ENCODE measurements around the gene SRSF3. TPM values are rescaled to one million over a fixed set of nuclear protein-coding genes. Genes with fewer than 3 reads are reported as not detected.

Gene SRSF3
- total RNA-seq, 2 donors from 2014 or later: 252 to 372 TPM

DNA sequence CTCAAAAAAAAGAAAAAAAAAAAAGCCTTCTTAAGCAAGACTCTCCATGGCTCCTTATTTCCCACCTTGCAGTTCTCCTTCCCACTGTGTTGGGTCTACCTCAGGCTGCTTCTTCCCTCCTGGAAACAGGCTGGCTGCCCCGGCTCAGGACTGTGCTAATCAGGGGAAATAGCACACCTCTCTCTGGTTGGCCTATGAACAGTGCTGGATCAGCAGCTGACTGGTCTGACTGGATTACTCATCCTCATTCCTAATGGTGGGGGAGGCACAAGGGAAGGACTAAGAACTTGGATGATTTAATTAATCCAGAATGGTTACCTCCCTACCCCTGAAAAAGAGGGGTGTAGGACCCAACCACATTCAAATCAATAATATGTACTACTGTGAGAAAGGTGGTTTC lies 3.9 kb upstream of the SRSF3 start:
- H3K36me3 ChIP-seq: no peaks in the 10 kb centered on the region
- intact Hi-C loops (cut with DNase I): loop anchor here (5.0 kb wide), 3 partner anchors 43 to 168 kb away; partner anchors contain the start of genes KCTD20, PXT1 and STK38
- H3K27me3 ChIP-seq: no peaks in the 10 kb centered on the region
- H3K27ac ChIP-seq: no peak overlapping the region
- no peak overlapping the region for H3K9ac ChIP-seq (ENCODE audit: low read depth in 2 of 2, low read length in 2 of 2)
- H3K4me3 ChIP-seq: no peak overlapping the region
- no peaks in the 10 kb centered on the region for H3K4me1 ChIP-seq
- TF ChIP-seq, protein P1, sequence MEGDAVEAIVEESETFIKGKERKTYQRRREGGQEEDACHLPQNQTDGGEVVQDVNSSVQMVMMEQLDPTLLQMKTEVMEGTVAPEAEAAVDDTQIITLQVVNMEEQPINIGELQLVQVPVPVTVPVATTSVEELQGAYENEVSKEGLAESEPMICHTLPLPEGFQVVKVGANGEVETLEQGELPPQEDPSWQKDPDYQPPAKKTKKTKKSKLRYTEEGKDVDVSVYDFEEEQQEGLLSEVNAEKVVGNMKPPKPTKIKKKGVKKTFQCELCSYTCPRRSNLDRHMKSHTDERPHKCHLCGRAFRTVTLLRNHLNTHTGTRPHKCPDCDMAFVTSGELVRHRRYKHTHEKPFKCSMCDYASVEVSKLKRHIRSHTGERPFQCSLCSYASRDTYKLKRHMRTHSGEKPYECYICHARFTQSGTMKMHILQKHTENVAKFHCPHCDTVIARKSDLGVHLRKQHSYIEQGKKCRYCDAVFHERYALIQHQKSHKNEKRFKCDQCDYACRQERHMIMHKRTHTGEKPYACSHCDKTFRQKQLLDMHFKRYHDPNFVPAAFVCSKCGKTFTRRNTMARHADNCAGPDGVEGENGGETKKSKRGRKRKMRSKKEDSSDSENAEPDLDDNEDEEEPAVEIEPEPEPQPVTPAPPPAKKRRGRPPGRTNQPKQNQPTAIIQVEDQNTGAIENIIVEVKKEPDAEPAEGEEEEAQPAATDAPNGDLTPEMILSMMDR (IDR thresholded peaks at IDR 0.05): no peak
- DNase-seq: no peak
- H3K9me3 ChIP-seq: no peaks in the 10 kb centered on the region

DNA sequence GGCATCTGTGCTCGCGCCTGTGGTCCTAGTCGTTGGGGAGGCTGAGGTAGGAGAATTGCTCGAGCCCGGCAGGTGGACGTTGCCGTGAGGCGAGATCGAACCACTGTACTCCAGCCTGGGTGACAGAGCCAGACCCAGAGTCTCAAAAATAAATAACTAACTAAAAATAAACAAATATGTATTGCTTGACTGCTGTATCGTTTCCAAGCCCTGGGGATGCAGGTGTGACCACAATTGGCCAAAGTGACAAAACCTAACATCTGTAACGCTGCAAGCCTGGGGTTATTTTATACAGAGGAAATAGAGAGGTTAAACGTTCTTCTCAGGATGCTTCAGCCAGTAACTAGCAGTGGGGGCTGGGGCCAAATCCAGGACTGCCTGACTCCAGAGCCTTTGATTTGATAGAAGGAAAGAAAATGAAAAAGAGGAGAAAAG lies 1.9 kb upstream of the SRSF3 start:
- Histone ChIP-seq H3K36me3 (no peaks in the 10 kb centered on the region), H3K9me3 (no peaks in the 10 kb centered on the region), H3K4me3 (no peak overlapping the region), H3K9ac (ENCODE audit: low read depth in 2 of 2, low read length in 2 of 2) (no peak overlapping the region), H3K27ac (no peak overlapping the region), H3K27me3 (no peaks in the 10 kb centered on the region), H3K4me1 (no peaks in the 10 kb centered on the region)
- TF ChIP-seq, protein P1 (IDR thresholded peaks at IDR 0.05): no peak
- intact Hi-C loops (cut with DNase I): loop anchor here (5.0 kb wide), 3 partner anchors 45 to 170 kb away; partner anchors contain the start of genes KCTD20, PXT1 and STK38
- no peak for DNase-seq

DNA sequence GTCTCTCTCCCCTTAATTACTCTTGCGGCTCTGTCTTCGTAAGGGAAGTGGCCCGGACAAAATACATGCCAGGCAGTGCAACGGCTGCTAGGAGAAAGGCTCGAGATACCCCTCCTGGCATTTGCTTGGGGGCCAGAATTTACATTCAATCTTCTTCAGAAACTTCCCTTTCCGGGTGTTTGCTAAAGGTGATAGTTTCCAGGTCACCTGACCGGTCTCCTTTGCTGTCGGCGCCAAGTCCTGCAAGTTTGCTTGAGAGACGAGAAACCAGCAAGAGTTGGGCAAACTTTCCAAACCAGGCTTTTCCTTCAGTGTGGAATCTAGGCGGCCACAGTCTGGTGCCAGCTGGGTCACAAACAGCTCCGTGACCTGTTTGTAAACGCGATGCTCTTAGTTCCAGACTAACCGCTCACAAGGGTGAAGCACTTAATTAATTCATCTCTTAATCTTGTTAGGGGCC lies 563 bp upstream of the SRSF3 start:
- DNase-seq: peak; percentile 75
- Histone ChIP-seq H3K4me3 (peak overlapping the region; percentile 49), H3K36me3 (no peaks in the 10 kb centered on the region), H3K27me3 (no peaks in the 10 kb centered on the region), H3K4me1 (peaks cover 3% of the 10 kb centered on the region), H3K27ac (peak overlapping the region; percentile 97), H3K9me3 (no peaks in the 10 kb centered on the region), H3K9ac (ENCODE audit: low read depth in 2 of 2, low read length in 2 of 2) (peak overlapping the region; percentile 67 to 100)
- intact Hi-C loops (cut with DNase I): loop anchor here (5.0 kb wide), 3 partner anchors 46 to 171 kb away; partner anchors contain the start of genes KCTD20, PXT1 and STK38
- TF ChIP-seq, protein P1 (IDR thresholded peaks at IDR 0.05): no peak

DNA sequence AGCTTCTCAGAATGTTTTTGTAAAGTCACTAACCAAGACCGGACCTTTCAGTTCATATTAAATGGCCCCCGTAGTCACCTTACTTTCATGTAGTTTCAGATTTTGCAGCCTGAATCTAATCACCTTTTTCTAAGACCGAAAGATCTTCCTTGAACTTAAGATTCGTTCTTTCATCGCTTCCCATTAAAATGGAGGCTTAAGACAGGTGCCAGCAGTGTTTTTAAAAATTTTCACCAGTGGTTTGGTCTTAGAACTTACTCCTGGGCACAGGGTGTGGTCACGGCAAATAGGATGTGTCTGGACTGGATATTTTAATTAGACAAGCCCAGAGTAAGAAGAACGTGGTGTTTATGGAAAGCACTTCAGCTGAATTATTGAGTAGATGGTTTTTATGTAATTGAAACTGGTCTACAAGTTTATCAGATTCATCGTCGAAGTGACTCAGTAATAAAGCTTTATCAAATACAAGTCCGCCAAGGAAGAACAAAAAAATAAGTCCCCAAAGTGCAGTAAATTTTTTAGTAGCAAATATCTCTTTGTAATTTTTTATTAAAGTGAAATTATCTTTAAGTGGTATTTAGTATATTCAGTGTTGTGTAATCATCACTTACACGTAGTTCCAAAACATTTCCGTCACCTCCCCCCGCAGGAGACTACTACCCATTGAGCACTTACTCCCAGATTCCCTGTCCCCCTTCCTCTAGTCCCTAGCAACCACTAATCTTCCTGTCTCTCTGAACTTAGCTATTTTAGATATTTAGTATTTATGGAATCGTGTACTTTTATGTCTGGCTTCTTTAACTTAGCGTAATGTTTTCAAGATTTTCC lies 868 bp downstream of the SRSF3 start:
- DNase-seq: peak; percentile 58
- peaks cover 2% of the 10 kb centered on the region for H3K36me3 ChIP-seq
- peak overlapping the region; percentile 49 for H3K4me3 ChIP-seq
- intact Hi-C loops (cut with DNase I): loop anchor here (5.0 kb wide), 3 partner anchors 48 to 173 kb away; partner anchors contain the start of genes KCTD20, PXT1 and STK38
- H3K4me1 ChIP-seq: peaks cover 5% of the 10 kb centered on the region
- H3K27me3 ChIP-seq: no peaks in the 10 kb centered on the region
- H3K9me3 ChIP-seq: no peaks in the 10 kb centered on the region
- peak overlapping the region; percentile 89 to 100 for H3K9ac ChIP-seq (ENCODE audit: low read depth in 2 of 2, low read length in 2 of 2)
- H3K27ac ChIP-seq: peak overlapping the region; percentile 97
- TF ChIP-seq, protein P1 (IDR thresholded peaks at IDR 0.05): no peak

DNA sequence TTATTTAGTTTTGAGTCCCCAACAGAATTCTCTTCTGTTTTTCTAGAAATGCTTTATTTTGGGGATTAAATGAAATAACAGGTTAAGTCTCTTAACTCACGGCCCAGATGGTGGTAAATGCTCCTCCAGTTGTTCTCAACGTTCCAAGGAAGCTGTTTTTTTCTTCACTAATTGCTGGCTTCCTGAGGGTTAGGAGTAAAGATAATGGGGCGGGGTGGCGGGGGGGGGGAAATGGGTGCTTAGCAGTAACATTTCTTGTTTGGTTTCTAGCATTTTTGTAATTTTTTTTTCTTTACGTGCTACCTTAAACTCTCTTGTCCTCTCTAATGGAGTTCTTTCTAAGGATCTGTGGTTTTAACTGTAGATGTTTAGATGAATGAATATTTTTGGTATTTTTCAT lies 2.2 kb downstream of the SRSF3 start:
- DNase-seq: no peak
- H3K4me3 ChIP-seq: peak overlapping the region; percentile 49
- intact Hi-C loops (cut with DNase I): no loop called here
- H3K4me1 ChIP-seq: peaks cover 5% of the 10 kb centered on the region
- no peaks in the 10 kb centered on the region for H3K27me3 ChIP-seq
- TF ChIP-seq, protein P1 (IDR thresholded peaks at IDR 0.05): no peak
- peak overlapping the region; percentile 97 for H3K27ac ChIP-seq
- peak overlapping the region in 1 of 2 donors; percentile 100 for H3K9ac ChIP-seq (ENCODE audit: low read depth in 2 of 2, low read length in 2 of 2)
- H3K36me3 ChIP-seq: peaks cover 14% of the 10 kb centered on the region
- H3K9me3 ChIP-seq: no peaks in the 10 kb centered on the region

All from colonic mucosa (tissue), 4 donors.